Ishikawa (cell line): ENCODE results near the gene RBMS1.

Experiments used
- CEBPB ChIP-seq: IDR thresholded peaks from 2 replicates; pipeline ENCODE4 v1.6.1; 2012
- CREB1 ChIP-seq: IDR thresholded peaks from 2 replicates; pipeline ENCODE4 v1.6.1; 2012; ENCODE audit warnings: low read depth
- EGR1 ChIP-seq: IDR thresholded peaks from 2 replicates; pipeline ENCODE4 v1.6.1; 2012
- EP300 ChIP-seq: IDR thresholded peaks from 2 replicates; pipeline ENCODE4 v1.6.1; 2012; ENCODE audit warnings: borderline replicate concordance
- FOXM1 ChIP-seq: IDR thresholded peaks from 2 replicates; pipeline ENCODE4 v1.6.1; 2012; ENCODE audit warnings: low read depth, borderline replicate concordance
- MAX ChIP-seq: IDR thresholded peaks from 2 replicates; pipeline ENCODE4 v1.6.1; 2012
- NFIC ChIP-seq: IDR thresholded peaks from 2 replicates; pipeline ENCODE4 v1.6.1; 2012
- RAD21 ChIP-seq: IDR thresholded peaks from 2 replicates; pipeline ENCODE4 v1.6.1; 2012; ENCODE audit warnings: low read depth
- REST ChIP-seq: IDR thresholded peaks from 2 replicates; pipeline ENCODE4 v1.6.1; 2012; ENCODE audit warnings: low read depth, mild to moderate bottlenecking
- TAF1 ChIP-seq: IDR thresholded peaks from 2 replicates; pipeline ENCODE4 v1.6.1; 2012; ENCODE audit warnings: low read depth, mild to moderate bottlenecking
- TCF12 ChIP-seq: IDR thresholded peaks from 2 replicates; pipeline ENCODE4 v1.6.1; 2012; ENCODE audit warnings: low read depth
- TEAD4 ChIP-seq: IDR thresholded peaks from 2 replicates; pipeline ENCODE4 v1.6.1; 2012
- USF1 ChIP-seq: IDR thresholded peaks from 2 replicates; pipeline ENCODE4 v1.6.1; 2012
- YY1 ChIP-seq: IDR thresholded peaks from 2 replicates; pipeline ENCODE4 v1.6.1; 2012; ENCODE audit warnings: low read depth
- ZBTB7A ChIP-seq: IDR thresholded peaks from 2 replicates; pipeline ENCODE4 v1.6.1; 2012; ENCODE audit warnings: low read depth

The RBMS1 gene

GRCh38 chr2:160300203-160300602 is 193.4 kb downstream of the RBMS1 start:
- TF ChIP-seq REST (no peak), FOXM1 (no peak), NFIC (no peak), CREB1 (no peak), TAF1 (no peak), EGR1 (no peak), YY1 (no peak), TEAD4 (no peak), USF1 (no peak), TCF12 (no peak), CEBPB (no peak), EP300 (no peak), ZBTB7A (no peak), RAD21 (no peak), MAX (no peak)

GRCh38 chr2:160299540-160299939 is 194.1 kb downstream of the RBMS1 start:
- TF ChIP-seq TCF12: no peak
- no peak for TF ChIP-seq CREB1
- TF ChIP-seq YY1: no peak
- TF ChIP-seq ZBTB7A: no peak
- no peak for TF ChIP-seq MAX
- TF ChIP-seq TEAD4: no peak
- TF ChIP-seq REST: no peak
- TF ChIP-seq USF1: no peak

- TF ChIP-seq EP300: no peak
- no peak for TF ChIP-seq RAD21
- TF ChIP-seq EGR1: no peak
- TF ChIP-seq CREB1: no peak
- TF ChIP-seq TEAD4: no peak
- no peak for TF ChIP-seq USF1
- TF ChIP-seq TCF12: no peak
- TF ChIP-seq NFIC: no peak
- no peak for TF ChIP-seq FOXM1
- no peak for TF ChIP-seq CEBPB
- TF ChIP-seq TAF1: no peak
- TF ChIP-seq ZBTB7A: no peak
Measured at GRCh38 chr2:160298960-160299359, 194.6 kb downstream of the RBMS1 start.

GRCh38 chr2:160295519-160296207 is 197.9 kb downstream of the RBMS1 start:
- TF ChIP-seq TEAD4 (no peak), YY1 (no peak), TCF12 (no peak), MAX (no peak), ZBTB7A (no peak), TAF1 (no peak), REST (no peak), EGR1 (no peak), CEBPB (no peak), RAD21 (no peak), NFIC (no peak), USF1 (no peak), CREB1 (no peak), FOXM1 (no peak), EP300 (no peak)
